ENCODE measurements around the gene ABCG1.

ABCG1 gene

DNA sequence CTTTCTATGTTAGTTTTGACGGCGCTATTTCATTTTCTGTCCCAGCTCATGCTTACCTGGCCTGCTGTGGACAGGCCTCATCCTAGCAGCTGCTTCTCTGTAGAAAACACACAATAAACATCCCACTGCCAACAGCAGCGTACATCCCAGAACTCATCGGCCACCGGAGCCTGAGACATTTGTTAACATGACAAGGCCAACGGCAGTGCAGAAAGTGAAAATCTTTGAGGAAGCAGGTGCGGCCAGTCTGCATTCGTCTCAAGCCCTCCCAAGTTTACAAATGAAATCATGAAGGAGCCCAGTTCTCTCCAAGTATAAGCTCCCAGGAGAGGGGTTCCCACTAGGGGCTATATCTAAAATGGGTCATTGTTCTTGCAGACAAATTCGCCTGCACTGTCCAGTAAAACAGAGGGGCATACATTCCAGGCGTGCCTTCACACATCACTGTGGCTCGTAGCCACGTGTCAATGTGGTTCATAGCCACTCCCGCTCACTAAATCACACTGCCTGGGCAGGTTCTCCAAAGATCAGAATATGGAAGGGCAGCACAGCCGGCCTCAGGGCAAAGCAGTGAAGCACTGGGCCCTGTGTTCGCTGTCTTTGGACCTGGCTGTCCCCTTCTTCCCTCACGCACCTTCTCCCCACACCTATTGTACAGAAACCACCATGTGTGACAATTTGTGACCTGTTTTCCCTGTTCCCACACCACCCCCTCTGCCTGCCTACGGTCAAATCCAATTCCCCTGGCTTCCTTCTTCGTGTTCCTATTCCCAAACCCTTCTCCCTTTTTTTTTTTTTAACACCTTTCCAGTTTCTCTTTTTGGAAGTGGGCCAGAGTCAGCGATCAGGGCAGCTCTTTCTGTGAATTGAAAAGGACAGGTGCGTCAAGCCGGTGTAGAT lies 27.0 kb upstream of the ABCG1 start:
- peak; percentile 13 for DNase-seq (ENCODE audit: low spot score)

DNA sequence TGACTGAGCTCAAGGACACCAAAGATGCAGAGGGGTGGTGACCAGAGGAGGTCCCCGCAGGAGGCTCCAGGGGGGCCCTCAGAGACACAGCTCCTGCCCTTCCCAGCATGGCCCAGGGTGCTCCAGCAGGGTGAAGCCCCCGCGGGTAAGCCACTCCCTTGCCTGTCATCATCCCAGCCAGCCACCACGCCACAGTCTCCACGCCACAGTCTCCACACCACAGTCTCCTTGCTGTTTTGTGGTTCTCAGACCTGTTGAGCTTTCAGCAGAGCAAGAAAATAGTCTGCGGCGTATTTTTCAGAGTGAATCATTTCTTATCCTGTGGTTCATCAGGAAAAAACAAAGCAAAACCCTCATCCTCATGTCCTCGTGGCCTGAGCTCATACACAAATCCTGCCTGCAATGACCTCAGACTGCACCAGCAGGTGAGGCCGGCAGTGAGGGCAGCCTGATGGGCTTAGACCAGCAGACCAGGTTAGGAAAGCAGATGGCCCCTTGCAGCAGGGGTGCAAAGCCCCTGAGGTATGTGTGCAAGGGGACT lies 25.7 kb upstream of the ABCG1 start:
- peak; percentile 76 for DNase-seq (ENCODE audit: low spot score)

GRCh38 chr21:42193721-42194120 lies 25.2 kb upstream of the ABCG1 start:
- no peak for DNase-seq (ENCODE audit: low spot score)

DNA sequence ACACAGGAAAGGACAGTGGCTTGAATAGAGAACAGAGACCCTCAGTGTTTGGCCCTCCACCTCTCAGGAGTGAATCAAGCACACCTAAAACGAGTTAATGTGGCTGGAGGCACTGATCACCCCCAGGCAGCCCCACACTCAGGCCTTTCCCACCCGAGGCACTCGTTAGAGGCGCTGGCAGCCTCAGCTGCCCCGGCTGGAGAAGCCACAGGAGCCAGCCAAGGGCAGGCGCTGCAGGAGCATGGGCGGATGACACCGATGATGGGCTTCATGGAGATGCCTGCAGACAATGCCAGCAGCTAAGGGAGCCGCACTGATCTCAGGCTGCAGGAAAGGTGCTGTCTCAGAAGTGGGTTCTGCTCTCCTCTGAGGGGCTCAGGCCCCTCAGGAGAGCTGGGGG lies 24.1 kb upstream of the ABCG1 start:
- no peak for DNase-seq (ENCODE audit: low spot score)

DNA sequence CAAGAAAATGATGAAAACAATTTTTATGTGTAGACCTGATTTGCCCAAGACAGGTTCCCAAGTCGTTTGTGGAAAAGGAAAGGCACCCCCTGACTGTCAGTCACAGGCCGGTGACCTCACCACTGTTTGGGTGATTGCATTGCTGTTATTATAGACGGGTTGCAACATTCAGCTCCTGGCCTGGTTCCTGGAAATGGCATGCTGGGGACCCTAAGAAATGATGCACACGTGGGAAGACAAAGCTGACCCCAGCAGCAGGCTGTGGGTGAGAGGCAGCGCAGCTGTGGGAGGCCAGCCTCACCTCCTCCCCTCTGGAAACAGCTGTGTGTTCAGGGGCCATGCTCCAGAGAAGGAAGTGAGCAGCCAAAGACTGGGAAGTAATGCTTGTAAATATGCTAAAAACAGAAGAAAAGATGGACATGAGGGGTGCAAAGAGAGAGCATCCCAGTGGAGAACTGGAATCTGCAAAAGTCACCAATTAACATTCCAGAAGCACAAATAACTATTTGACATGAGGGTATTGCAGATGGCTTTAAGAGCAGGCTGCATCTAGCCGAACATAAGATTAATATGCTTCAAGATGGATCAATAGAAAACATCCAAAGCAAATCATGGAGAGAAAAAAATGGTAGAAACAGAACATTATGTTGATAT lies 23.4 kb upstream of the ABCG1 start:
- DNase-seq (ENCODE audit: low spot score) = no peak

- DNase-seq (ENCODE audit: low spot score) = peak; percentile 56
Observed at GRCh38 chr21:42198929-42199867, 19.7 kb upstream of the ABCG1 start.

DNA sequence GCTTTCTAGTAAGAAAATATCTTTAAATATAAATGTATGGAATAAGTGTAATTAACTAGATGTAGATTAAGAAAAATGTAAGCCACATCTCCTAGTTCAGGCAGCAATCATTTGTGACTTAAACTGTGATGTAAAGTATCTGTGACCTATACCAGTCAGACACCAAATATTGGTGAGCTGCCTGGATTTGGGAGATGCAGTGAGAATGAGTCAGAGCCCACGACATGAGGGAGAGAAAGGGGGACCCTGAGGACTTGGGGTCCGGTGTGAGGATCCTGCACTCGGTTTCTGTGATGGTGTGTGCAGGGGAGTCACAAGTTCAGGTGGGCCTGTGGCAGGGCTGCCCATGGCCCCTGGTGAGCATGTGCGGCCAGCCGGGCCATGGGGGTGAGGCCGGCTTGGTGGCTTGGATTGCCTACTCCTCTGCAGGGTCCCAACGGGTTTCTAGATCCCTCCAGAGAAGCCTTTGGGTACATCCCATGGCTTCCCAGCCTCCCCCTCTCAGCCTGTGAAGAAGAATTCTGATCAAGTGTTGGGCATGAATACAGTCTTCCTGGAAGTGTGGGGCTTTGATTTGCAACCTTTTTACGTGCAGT lies 19.0 kb upstream of the ABCG1 start:
- DNase-seq (ENCODE audit: low spot score) = no peak

DNA sequence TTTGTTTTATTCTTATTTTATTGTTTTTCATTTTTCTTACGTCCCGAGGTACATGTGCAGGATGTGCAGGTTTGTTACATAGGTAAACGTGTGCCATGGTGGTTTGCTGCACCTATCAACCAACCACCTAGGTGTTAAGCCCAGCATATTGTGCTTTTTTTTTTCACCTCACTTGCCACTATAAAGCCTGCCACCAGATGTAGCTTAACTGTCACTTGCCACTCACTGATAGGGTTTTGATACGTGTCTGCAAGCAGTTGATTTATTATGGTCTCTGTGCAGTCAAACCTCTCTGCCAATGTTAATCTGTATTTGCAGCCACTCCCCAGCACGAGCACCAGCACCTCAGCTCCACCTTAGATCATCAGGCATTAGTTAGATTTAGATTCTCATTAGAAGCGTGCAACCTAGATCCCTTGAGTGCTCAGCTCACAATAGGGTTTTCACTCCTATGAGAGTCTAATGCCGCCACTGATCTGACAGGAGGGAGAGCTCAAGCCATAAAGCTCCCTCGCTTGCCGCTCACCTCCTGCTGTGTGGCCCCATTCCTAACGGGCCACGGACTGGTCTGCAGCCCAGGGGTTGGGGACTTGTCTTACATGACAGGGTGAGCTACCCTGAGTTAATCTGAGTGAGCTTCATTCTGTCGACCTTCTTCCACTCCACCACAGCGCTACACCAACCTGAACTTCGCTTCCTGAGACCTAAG lies 17.9 kb upstream of the ABCG1 start:
- no peak for DNase-seq (ENCODE audit: low spot score)

GRCh38 chr21:42201615-42202161 lies 17.3 kb upstream of the ABCG1 start:
- no peak for DNase-seq (ENCODE audit: low spot score)

- DNase-seq (ENCODE audit: low spot score) = no peak
Observed at GRCh38 chr21:42202321-42202720, 16.6 kb upstream of the ABCG1 start.

GRCh38 chr21:42203321-42203720 lies 15.6 kb upstream of the ABCG1 start:
- no peak for DNase-seq (ENCODE audit: low spot score)

- no peak for DNase-seq (ENCODE audit: low spot score)
Observed at GRCh38 chr21:42203936-42204335, 15.0 kb upstream of the ABCG1 start.

DNA sequence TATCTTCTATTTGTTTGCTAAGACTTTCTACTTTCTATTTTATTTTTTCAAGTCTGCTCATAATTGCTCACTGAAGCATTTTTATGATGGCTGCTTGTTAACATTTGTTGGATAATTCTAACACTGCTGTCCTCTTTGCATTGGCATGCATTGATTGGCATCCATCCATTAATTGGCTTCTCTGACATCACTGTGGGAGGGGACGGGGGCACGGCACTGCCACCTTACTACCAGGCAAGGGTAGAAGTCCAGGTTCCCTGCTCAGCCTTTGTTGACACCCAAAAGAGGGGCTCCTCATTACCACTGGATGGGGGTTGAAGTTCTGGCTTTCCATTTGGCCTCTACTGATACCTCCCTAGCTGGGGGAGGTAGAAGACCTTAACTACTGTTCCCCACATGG lies 11.5 kb upstream of the ABCG1 start:
- DNase-seq (ENCODE audit: low spot score) = no peak

GRCh38 chr21:42208036-42208435 lies 10.9 kb upstream of the ABCG1 start:
- DNase-seq (ENCODE audit: low spot score) = no peak

DNA sequence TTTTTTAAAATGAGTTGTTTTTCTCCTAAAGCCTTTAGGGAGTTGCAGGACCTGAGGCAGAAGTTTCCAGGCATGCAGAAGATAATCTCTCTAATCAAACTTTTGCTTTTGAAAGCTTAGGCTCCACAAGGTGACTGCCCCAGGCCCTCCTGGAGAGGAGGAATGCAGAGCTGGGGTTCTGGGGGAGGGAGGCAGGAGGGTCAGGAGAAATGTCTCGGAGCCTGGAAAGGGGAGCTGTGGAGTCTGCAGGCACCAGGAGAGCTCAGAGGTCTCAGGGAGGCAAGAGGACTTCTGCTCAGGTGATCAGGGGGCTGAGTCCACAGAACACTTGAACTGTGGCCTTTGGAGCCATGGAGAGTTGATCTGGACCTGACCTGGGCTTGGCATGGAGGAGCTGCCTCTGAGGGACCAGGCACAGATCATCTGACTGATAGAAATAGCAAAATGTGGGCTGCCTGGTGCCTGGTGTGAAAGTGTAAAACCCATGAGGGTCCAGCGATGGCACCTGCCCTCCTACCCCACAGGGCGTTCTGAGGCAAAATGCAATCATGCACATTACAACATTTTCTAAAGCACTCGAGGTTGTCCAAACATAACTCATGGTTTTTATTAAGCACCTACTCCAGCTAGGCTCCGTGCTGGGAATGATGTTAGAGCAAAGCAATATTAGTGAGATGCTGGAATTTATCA lies 10.0 kb upstream of the ABCG1 start:
- DNase-seq (ENCODE audit: low spot score) = no peak

GRCh38 chr21:42209801-42210479 lies 9.0 kb upstream of the ABCG1 start:
- DNase-seq (ENCODE audit: low spot score) = no peak

GRCh38 chr21:42212266-42212665 lies 6.7 kb upstream of the ABCG1 start:
- no peak for DNase-seq (ENCODE audit: low spot score)

- DNase-seq (ENCODE audit: low spot score) = no peak
Observed at GRCh38 chr21:42213082-42213774, 5.7 kb upstream of the ABCG1 start.

Data from CD4-positive, alpha-beta T cell treated with Interleukin-2 at 100 ng/mL for 4 hours (primary cell).